ENCODE data around the gene MAN2A2.
"Not testable (repeated sequence)": the region's sequence is repeated elsewhere in the genome, so short reads cannot be mapped to it uniquely, and the experiment has no call there.

Gene MAN2A2

DNA sequence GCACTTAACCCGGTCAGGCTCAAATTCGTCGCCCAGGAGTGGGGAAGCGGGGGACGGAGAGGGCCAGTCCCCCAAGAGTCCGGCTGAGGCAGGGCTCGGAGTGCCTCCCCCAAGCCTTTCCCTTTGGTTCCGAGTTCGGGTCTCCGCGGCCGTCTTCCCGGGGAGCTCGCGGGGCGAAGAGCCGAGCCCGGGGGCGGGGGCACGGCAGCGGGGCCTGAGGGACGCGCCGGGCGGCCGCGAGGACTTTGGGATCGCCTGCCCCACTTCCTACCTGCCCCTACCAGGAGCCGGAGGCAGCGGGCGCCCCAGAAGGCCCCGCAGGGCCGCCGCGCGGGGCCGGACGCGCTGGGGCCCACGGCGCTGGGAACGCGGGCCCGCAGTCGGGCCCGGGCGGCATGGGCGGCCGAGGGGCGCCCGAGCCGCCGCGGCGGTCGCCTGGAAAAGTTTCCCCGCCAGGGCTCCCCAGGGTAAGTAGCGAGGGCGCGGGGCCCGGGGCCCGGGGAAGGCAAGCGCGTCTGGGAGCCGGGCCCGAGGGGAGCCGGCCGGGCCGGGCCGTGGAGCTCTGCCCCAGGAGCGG is 31.9 kb upstream of the MAN2A2 start:
- DNase-seq (ENCODE audit: low read depth, low spot score): no peak

DNA sequence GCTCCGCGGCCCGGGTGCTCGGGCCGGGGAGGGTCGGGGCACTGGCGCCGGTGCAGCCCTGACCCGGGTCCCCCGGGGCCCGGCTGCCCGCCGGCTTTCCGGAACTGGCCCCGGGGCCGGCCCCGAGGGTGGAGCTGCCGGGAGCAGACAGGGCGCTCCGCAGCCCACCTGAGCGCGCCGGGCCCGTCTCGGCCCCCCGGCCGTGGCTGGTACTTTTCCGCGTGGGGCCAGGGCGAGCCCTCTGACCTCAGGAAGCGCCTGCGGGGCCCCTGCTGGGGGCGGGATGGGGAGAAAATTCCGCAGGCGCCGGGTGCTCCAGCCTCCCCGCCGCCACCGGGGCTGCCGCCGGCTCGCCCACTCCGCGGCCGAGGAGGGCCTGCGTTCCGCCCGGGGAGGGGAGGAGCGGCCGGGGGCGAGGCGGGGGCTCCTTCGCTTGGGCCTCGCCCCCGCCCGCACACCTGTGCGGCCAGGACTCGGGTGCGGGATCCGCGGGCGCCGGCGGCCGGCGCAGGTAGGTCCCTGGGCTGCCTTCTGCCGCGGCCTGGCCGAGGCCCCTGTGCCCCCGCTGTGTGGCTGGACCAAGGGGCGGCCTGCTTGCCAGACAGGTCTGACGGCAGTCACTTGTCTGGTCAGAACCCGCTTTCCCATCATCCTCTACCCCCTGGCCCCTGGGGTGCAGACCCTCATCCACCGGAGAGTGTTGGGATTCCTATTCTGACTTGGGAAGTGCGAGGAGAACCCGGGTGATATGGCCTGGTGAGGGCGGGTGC is 31.2 kb upstream of the MAN2A2 start:
- no peak for DNase-seq (ENCODE audit: low read depth, low spot score)

DNA sequence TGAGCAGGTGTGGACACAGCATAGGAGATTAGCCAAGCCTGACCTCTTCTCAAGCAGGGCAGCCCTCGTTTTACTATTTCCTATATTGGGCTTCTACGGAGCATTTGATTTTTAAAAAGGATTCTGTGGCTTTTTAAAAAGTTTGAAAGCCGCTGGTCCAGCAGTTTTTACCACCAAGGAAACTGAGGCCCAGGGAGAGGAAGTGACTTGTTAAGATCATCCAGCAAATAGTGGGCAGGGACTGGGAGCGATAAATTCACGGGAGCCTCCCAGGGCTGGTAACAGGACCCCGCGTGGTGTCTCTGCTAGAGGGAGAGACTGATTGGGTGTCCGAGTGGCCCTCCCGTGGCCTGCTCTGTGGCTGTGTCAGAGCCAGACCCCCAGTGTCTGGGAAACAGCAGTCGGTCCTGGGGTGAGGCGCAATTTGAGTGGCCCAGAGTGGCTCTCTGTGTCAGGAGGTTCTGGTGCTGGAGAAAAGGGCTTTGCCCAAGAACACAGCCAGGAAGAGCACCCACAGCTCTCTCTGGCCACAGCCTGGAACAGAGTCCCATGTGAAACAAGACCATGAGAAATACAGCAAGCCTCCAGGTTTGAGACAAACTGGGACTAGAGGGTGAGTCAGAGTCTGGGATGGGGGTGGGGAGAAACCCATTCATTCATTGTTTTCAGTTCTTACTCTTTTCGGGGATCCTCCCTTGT is 30.5 kb upstream of the MAN2A2 start:
- no peak for DNase-seq (ENCODE audit: low read depth, low spot score)

DNA sequence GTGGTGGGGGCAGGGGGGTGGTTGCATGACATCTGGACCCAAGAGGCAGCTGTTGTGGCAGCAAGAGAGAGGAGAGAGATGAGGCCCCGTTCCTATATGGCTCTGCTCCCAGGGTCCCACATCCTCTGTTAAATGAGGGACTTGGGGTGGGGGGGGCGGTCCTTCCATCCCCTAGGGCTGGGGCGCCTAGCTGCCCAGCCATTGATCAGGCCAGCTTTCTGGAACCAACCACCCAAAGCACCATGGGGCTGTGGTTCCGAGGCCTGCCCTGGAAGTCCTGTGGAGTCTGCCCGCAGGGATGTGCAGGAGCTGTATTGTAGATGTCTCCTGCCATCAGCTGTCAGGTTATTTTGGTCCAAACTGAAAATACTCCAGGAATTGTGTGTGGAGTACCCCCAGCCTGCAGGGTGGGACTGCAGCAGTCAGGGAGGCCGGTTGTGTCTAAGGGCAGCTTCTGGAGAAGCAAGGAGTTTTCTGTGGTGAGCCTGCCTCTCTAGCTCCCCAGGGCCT is 29.6 kb upstream of the MAN2A2 start:
- DNase-seq (ENCODE audit: low read depth, low spot score): no peak

DNA sequence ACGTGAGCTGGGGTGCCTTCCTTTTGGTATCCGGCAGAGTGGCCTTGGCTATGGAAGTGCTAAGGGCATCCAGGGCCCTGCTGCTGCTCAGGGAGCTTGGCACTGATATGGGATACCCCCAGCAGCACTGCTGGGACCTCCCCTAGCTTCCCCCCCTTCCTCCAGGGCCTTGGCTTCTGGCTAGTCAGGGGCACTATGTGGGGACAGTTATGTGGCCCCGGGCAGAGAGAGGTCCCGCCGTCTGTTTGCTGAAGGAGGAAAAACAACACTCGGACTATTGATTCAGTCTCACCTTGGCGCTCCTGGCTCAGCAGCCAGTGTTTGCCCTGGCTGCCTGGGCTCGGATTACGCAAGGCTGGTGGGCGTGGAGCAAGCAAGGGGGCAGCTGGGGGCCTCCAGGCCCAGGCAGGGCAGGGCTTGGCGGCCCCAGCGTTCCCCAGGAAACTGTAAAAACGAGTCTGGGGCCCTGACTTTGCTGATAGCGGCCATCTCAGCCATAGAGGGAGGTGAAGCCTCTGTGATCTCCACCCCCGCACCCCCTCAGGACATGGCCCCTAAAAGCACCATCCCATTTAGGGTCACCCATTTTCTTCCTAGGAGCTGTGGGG is 29.0 kb upstream of the MAN2A2 start:
- DNase-seq (ENCODE audit: low read depth, low spot score): no peak

DNA sequence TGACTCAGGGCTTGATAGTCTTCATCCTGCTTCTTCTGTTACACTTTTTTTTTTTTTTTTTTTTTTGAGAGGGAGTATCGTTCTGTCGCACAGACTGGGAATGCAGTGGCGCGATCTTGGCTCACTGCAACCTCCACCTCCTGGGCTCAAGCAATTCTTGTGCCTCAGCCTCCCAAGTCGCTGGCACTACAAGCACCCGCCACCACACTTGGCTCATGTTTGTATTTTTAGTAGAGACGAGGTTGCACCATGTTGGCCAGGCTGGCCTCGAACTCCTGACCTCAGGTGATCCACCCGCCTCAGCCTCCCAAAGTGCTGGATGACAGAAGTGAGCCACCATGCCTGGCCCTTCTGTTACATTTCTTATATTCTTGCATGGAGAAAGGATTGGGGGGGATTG is 28.1 kb upstream of the MAN2A2 start:
- not testable (repeated sequence) for DNase-seq (ENCODE audit: low read depth, low spot score)

DNA sequence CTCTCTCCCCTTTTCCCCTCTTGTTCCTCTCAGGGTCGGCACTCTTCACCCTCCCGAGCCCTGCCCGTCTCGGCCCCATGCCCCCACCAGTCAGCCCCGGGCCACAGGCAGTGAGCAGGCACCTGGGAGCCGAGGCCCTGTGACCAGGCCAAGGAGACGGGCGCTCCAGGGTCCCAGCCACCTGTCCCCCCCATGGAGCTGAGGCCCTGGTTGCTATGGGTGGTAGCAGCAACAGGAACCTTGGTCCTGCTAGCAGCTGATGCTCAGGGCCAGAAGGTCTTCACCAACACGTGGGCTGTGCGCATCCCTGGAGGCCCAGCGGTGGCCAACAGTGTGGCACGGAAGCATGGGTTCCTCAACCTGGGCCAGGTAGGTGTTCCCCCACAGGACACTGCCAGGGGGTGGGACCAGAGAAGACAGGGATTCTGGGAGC is 27.5 kb upstream of the MAN2A2 start:
- DNase-seq (ENCODE audit: low read depth, low spot score): no peak

DNA sequence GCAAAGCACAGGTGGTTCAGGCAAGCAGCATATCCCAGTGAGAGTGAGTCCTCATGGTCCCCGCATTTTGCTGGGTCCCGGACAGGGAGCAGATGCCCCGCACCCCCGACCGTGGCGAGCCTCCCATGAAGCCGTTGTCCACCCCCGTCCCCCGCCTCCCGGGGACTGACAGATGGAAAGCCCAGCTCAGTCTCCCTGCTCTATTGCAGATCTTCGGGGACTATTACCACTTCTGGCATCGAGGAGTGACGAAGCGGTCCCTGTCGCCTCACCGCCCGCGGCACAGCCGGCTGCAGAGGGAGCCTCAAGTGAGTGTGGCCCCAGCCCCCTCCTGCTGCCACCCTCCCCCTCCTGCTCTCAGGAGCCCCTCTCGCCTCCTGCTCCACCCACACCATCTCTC is 27.1 kb upstream of the MAN2A2 start:
- no peak for DNase-seq (ENCODE audit: low read depth, low spot score)

DNA sequence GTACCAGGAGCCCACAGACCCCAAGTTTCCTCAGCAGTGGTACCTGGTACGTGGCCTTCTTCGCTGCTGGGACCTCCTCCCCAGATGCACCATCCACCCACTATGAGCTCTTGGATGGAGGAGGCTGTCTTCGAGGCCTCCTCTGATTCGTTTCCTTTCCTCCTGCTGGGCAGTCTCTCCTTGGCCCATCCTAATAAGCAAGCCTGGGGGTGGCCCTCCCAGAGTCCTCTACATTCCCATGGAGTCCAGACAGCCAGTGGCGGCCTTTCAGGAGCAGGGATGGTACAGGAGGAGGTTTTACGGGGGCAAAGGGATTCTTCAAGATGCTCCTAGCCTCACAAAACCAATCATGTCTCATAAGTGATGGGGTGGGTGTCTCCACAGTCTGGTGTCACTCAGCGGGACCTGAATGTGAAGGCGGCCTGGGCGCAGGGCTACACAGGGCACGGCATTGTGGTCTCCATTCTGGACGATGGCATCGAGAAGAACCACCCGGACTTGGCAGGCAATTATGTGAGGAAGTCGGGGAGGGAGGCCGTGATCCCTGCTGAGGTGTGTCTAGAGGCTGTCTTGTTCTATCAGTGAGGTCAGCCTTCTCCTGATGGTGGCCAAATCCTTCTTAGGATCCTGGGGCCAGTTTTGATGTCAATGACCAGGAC is 26.5 kb upstream of the MAN2A2 start:
- DNase-seq (ENCODE audit: low read depth, low spot score): no peak

DNA sequence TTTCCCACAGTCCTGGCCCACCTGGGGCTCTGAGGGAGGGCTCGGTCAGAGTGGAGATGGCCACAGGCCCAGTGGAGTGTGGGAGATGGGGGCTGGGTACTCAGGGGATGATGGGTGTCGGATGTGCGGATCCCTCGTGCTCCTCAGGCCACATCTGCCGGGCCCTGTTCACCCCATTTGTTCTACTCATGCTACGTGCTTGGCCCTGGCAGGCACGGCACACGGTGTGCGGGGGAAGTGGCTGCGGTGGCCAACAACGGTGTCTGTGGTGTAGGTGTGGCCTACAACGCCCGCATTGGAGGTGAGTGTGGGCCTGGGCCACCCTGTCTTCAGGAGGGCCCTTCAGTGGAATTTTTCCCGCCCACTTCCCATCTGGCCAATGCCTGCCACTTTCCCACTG is 25.8 kb upstream of the MAN2A2 start:
- no peak for DNase-seq (ENCODE audit: low read depth, low spot score)

DNA sequence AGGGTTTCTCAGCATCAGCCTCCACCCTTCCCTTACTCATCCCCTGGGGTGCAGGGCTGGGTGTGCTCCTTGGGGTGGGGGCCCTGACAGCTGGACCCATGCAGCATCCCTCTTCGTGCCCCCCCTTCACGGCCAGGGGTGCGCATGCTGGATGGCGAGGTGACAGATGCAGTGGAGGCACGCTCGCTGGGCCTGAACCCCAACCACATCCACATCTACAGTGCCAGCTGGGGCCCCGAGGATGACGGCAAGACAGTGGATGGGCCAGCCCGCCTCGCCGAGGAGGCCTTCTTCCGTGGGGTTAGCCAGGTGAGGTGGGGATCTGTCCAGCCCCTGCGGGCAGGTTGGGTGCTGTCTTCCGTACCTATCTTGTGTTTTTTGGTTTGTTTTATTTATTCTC is 25.1 kb upstream of the MAN2A2 start:
- no peak for DNase-seq (ENCODE audit: low read depth, low spot score)

DNA sequence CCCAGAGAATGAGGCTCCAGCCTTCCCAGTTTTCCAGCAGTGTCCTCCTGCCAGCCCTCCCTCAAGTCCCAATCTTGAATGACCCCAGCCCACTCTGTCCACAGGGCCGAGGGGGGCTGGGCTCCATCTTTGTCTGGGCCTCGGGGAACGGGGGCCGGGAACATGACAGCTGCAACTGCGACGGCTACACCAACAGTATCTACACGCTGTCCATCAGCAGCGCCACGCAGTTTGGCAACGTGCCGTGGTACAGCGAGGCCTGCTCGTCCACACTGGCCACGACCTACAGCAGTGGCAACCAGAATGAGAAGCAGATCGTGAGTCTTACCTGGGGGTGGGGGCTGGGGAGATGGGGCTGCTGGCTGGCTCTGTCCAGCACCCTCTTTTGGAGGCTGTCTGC is 24.4 kb upstream of the MAN2A2 start:
- no peak for DNase-seq (ENCODE audit: low read depth, low spot score)

DNA sequence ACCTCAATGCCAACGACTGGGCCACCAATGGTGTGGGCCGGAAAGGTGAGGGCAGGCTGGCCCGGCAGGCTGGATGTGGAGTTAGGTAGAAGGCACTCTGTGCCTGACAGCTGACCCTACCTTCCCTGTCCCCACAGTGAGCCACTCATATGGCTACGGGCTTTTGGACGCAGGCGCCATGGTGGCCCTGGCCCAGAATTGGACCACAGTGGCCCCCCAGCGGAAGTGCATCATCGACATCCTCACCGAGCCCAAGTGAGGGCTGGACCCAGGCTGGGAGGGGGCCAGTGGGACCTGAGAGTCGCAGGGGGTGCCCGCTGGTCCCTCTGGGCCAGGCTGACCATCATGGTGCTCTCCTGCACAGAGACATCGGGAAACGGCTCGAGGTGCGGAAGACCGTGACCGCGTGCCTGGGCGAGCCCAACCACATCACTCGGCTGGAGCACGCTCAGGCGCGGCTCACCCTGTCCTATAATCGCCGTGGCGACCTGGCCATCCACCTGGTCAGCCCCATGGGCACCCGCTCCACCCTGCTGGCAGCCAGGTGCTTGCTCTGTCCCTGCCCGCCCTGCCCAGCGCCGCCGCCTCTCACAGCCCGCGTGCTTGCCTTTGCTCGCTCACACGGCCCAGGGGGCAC is 23.3 kb upstream of the MAN2A2 start:
- no peak for DNase-seq (ENCODE audit: low read depth, low spot score)

DNA sequence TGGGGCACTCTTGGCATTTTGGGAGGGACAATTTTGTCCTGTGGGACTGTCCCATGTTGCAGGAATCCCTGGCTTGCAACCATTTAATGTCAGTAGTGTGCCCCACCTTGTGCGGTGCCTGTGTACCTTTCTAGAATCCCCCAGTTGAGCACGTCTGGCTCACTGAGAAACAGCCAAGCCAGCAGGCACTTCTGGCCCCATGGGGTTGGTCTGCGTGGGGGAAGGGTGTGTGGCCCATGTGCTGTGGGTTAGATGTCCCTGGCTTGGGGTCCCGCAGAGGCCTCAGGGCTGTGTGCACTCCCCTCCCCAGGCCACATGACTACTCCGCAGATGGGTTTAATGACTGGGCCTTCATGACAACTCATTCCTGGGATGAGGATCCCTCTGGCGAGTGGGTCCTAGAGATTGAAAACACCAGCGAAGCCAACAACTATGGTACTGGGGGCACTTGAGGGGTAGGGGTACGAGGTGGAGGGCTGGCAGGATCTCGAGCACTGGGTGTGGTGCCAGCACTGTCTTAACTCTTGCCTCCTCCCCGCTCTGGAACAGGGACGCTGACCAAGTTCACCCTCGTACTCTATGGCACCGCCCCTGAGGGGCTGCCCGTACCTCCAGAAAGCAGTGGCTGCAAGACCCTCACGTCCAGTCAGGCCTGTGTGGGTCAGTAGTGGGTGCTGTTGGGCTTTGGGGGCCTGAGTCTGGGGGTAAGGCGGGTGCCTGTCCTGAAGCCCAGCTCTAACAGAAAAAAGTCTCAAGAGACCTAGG is 22.5 kb upstream of the MAN2A2 start:
- no peak for DNase-seq (ENCODE audit: low read depth, low spot score)

DNA sequence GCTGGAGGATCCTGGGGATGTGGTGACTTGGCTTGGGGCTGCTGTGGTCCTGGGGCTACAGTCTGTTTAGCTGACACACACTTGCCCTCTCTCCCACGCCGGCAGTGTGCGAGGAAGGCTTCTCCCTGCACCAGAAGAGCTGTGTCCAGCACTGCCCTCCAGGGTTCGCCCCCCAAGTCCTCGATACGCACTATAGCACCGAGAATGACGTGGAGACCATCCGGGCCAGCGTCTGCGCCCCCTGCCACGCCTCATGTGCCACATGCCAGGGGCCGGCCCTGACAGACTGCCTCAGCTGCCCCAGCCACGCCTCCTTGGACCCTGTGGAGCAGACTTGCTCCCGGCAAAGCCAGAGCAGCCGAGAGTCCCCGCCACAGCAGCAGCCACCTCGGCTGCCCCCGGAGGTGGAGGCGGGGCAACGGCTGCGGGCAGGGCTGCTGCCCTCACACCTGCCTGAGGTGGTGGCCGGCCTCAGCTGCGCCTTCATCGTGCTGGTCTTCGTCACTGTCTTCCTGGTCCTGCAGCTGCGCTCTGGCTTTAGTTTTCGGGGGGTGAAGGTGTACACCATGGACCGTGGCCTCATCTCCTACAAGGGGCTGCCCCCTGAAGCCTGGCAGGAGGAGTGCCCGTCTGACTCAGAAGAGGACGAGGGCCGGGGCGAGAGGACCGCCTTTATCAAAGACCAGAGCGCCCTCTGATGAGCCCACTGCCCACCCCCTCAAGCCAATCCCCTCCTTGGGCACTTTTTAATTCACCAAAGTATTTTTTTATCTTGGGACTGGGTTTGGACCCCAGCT is 21.7 kb upstream of the MAN2A2 start:
- DNase-seq (ENCODE audit: low read depth, low spot score): no peak

DNA sequence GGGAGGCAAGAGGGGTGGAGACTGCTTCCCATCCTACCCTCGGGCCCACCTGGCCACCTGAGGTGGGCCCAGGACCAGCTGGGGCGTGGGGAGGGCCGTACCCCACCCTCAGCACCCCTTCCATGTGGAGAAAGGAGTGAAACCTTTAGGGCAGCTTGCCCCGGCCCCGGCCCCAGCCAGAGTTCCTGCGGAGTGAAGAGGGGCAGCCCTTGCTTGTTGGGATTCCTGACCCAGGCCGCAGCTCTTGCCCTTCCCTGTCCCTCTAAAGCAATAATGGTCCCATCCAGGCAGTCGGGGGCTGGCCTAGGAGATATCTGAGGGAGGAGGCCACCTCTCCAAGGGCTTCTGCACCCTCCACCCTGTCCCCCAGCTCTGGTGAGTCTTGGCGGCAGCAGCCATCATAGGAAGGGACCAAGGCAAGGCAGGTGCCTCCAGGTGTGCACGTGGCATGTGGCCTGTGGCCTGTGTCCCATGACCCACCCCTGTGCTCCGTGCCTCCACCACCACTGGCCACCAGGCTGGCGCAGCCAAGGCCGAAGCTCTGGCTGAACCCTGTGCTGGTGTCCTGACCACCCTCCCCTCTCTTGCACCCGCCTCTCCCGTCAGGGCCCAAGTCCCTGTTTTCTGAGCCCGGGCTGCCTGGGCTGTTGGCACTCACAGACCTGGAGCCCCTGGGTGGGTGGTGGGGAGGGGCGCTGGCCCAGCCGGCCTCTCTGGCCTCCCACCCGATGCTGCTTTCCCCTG is 21.0 kb upstream of the MAN2A2 start:
- DNase-seq (ENCODE audit: low read depth, low spot score): no peak

DNA sequence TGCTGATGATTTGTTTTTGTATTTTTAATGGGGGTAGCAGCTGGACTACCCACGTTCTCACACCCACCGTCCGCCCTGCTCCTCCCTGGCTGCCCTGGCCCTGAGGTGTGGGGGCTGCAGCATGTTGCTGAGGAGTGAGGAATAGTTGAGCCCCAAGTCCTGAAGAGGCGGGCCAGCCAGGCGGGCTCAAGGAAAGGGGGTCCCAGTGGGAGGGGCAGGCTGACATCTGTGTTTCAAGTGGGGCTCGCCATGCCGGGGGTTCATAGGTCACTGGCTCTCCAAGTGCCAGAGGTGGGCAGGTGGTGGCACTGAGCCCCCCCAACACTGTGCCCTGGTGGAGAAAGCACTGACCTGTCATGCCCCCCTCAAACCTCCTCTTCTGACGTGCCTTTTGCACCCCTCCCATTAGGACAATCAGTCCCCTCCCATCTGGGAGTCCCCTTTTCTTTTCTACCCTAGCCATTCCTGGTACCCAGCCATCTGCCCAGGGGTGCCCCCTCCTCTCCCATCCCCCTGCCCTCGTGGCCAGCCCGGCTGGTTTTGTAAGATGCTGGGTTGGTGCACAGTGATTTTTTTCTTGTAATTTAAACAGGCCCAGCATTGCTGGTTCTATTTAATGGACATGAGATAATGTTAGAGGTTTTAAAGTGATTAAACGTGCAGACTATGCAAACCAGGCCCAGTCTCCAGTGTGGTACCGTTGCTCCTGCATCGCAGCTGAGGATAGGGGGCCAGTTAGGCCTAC is 20.1 kb upstream of the MAN2A2 start:
- no peak for DNase-seq (ENCODE audit: low read depth, low spot score)

DNA sequence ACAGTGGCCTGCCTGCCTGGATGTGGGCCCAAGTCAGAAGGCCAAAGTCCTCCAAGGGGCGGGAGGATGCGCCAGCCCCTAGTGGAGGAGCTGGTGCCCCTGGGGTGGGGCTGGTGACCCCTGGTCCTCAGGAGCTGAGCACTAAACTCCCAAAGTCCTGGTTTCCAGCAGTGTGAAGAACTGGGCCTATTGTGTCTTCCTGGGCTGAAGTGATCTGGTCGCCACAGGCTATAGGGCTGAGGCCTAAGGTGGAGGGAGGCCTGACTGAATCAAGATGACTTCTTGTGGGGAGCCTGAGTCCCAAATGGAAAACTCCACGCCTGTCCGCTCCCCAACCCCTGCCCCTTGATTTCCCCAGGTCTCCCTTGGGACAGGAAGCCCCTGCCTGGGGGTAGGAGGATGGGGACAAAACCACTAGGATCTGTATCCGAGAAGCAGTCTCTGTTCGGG is 19.6 kb upstream of the MAN2A2 start:
- DNase-seq (ENCODE audit: low read depth, low spot score): no peak

Measured in iPS DF 19.7 (cell line).